ENCODE results near the gene EXOC1L. TPM values are rescaled to one million over a fixed set of nuclear protein-coding genes. Genes with fewer than 3 reads are reported as not detected.

The EXOC1L gene
- total RNA-seq (2022; extraction: Qiagen RNA extraction) = not detected in 5 replicates

GRCh38 chr4:55819634-55820033, at the start of gene EXOC1L:
Gene EXOC1L, plus strand, starts transcription at chr4:55819790. Its CDS starts 237 bp downstream, at chr4:55820027.

GRCh38 chr4:55853484-55854046, 34.0 kb downstream of the EXOC1L start, which contains the start of gene EXOC1:
Gene EXOC1, plus strand, starts transcription at chr4:55853648. Its CDS starts 4,676 bp downstream, at chr4:55858324.

Other genes starting within 250 kb of the EXOC1L start
- not detected in 5 replicates for gene PDCL2, start 227.5 kb upstream of the EXOC1L start, total RNA-seq (2022; extraction: Qiagen RNA extraction)
- 0.27 to 0.54 TPM (median 0.44 TPM) in 5 replicates for gene NMU, start 183.5 kb upstream of the EXOC1L start, total RNA-seq (2022; extraction: Qiagen RNA extraction)
- gene EXOC1, start 33.9 kb downstream of the EXOC1L start, total RNA-seq (2022; extraction: Qiagen RNA extraction) = 13.8 to 17.6 TPM (median 15.9 TPM) in 5 replicates
- gene CEP135, start 129.2 kb downstream of the EXOC1L start, total RNA-seq (2022; extraction: Qiagen RNA extraction) = 3.9 to 5.2 TPM (median 4.7 TPM) in 5 replicates